ENCODE data around the gene POU2F2. TPM values are rescaled to one million over a fixed set of nuclear protein-coding genes. Genes with fewer than 3 reads are reported as not detected.

Gene POU2F2
- total RNA-seq, 6 experiments from 2014 or later, result 0.18 to 3.0 (median 1.00) TPM

DNA sequence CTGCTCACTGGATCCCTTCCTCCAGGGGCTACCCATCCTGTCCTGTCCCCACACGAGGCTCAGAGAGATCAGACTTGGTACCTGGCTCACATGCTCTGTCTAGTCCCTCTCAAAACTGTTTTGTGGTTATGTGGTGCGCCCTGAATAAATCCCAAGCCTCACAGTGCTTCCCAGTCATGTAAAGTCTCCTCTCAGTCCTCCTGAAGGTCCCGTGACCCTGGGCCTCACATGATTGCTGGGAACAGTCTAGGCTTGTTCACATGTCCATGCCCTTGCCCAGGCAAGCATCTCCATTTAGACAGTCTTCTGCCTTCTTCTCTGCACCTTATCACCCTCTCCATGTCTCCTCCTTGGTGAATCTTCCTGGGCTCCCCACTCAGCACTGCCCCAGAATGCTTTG is 36.0 kb upstream of the POU2F2 start:
- H3K4me1 ChIP-seq, result no peaks in the 10 kb centered on the region
- H3K27me3 ChIP-seq, result no peaks in the 10 kb centered on the region
- no peaks in the 10 kb centered on the region for H3K36me3 ChIP-seq
- TF ChIP-seq POLR2A (IDR thresholded peaks at IDR 0.05), result no peak
- TF ChIP-seq, protein P1, sequence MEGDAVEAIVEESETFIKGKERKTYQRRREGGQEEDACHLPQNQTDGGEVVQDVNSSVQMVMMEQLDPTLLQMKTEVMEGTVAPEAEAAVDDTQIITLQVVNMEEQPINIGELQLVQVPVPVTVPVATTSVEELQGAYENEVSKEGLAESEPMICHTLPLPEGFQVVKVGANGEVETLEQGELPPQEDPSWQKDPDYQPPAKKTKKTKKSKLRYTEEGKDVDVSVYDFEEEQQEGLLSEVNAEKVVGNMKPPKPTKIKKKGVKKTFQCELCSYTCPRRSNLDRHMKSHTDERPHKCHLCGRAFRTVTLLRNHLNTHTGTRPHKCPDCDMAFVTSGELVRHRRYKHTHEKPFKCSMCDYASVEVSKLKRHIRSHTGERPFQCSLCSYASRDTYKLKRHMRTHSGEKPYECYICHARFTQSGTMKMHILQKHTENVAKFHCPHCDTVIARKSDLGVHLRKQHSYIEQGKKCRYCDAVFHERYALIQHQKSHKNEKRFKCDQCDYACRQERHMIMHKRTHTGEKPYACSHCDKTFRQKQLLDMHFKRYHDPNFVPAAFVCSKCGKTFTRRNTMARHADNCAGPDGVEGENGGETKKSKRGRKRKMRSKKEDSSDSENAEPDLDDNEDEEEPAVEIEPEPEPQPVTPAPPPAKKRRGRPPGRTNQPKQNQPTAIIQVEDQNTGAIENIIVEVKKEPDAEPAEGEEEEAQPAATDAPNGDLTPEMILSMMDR (IDR thresholded peaks at IDR 0.05), result no peak
- no peak overlapping the region for H3K4me3 ChIP-seq
- no peaks in the 10 kb centered on the region for H3K9me3 ChIP-seq
- H3K27ac ChIP-seq, result no peak overlapping the region
- 50% methylated on average over 2 of the region's 3 CpGs for WGBS (ENCODE audit: insufficient coverage, low coverage, low lambda C conversion rate, missing lambda C conversion rate)
- no peak for DNase-seq
- intact Hi-C loops (cut with DNase I), result no loop called here
- no peak for ATAC-seq

DNA sequence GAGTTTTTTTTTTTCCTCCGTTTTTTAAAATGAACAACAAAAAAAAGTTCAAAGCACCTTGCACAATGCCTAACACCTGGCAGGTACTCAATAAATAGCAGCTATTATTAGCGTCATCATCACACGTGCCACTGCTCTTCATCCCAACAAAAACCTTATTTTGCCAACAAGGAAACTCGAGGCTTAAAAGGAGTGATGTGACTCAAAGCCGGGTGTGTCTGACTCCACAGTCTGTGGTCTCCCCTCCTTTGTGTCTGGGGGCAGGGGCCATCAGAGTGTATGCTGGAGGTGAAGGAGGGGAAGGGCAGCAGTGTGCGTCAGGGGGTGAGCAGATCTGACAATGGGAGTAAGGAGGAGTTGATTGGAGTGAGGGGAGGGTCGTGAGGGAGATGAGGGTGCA is 34.1 kb upstream of the POU2F2 start:
- DNase-seq (no peak), ATAC-seq (no peak)
- intact Hi-C loops (cut with DNase I), result no loop called here
- TF ChIP-seq, protein P1 (IDR thresholded peaks at IDR 0.05), result no peak
- no peak for TF ChIP-seq POLR2A (IDR thresholded peaks at IDR 0.05)
- 45% methylated on average over 7 of the region's 7 CpGs for WGBS (ENCODE audit: insufficient coverage, low coverage, low lambda C conversion rate, missing lambda C conversion rate)
- H3K4me3 ChIP-seq, result no peak overlapping the region
- H3K9me3 ChIP-seq, result no peaks in the 10 kb centered on the region
- H3K27ac ChIP-seq, result no peak overlapping the region
- H3K27me3 ChIP-seq, result no peaks in the 10 kb centered on the region
- no peaks in the 10 kb centered on the region for H3K4me1 ChIP-seq
- H3K36me3 ChIP-seq, result no peaks in the 10 kb centered on the region

DNA sequence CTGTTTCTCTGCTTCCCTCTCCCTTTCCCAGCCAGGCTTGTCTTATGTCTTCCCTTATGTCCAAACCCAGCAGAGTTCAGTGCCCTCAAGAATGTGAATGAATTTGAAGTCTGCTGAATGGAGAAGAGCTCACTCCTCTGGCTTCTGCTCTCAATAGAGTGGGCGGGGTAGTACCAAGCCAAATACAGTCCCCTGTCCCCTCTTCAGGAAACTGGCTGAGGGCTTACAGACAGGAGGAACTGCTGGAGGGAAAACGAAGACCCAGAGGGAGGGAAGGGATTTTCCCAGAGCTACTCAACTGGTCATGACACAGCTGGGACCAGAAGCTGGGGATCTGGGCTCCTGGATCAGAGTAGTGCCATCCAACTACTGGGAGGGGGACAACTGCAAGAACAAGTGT is 32.9 kb upstream of the POU2F2 start:
- TF ChIP-seq, protein P1 (IDR thresholded peaks at IDR 0.05), result no peak
- no peak for TF ChIP-seq POLR2A (IDR thresholded peaks at IDR 0.05)
- H3K27me3 ChIP-seq, result no peaks in the 10 kb centered on the region
- 62% methylated on average over 2 of the region's 2 CpGs for WGBS (ENCODE audit: insufficient coverage, low coverage, low lambda C conversion rate, missing lambda C conversion rate)
- no peak overlapping the region for H3K27ac ChIP-seq
- H3K9me3 ChIP-seq, result no peaks in the 10 kb centered on the region
- no peak overlapping the region for H3K4me3 ChIP-seq
- no peaks in the 10 kb centered on the region for H3K4me1 ChIP-seq
- H3K36me3 ChIP-seq, result no peaks in the 10 kb centered on the region
- ATAC-seq (no peak), DNase-seq (no peak)
- intact Hi-C loops (cut with DNase I), result no loop called here

DNA sequence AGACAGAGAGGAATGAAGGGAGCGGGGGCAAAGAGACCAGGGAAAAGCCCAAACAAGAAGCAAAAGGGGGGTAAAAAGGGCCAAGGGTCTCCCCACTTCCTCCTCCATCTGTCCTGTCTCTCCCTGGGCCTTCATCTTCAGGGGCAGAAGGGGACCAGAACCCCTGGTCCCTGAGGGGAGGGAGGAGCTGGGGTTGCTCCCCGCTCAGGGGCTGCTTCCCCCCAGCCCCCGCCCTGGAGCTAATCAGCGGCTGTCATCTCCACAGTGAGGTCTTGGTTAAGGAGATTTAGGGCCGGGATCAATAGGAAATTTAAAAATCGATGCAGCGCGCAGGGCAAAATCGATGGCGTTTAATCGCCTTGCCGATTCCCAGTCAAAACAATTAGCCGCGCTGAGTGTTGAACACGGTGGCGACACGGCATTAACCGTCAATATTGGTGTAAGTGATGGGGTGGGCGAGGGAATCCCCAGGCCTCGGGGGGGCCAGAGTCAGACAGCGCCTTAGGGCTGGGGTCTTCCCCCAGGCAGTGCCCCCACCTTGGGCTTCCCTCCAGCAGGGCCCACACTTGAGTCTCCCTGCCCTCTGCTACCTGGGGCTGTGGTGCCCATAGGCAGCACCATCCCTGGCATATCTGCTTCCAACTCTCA is 29.5 kb upstream of the POU2F2 start:
- Histone ChIP-seq H3K36me3 (no peaks in the 10 kb centered on the region), H3K4me3 (no peak overlapping the region), H3K27ac (no peak overlapping the region), H3K4me1 (peaks cover 0 to 13% (median 5%) of the 10 kb centered on the region in 4 donors), H3K9me3 (no peaks in the 10 kb centered on the region), H3K27me3 (no peaks in the 10 kb centered on the region)
- WGBS (ENCODE audit: insufficient coverage, low coverage, low lambda C conversion rate, missing lambda C conversion rate), result 82% methylated on average over 16 of the region's 21 CpGs
- no peak for DNase-seq
- ATAC-seq, result no peak
- intact Hi-C loops (cut with DNase I), result no loop called here
- TF ChIP-seq, protein P1 (IDR thresholded peaks at IDR 0.05), result no peak
- TF ChIP-seq POLR2A (IDR thresholded peaks at IDR 0.05), result no peak
